Ovary (tissue), 9 donors: ENCODE measurements around the gene CCL7. TPM values are rescaled to one million over a fixed set of nuclear protein-coding genes. Genes with fewer than 3 reads are reported as not detected.
A peak's percentile ranks its signal among the peaks of the same experiment; 100 is the strongest.

ENCODE experiments used
- DNase-seq, 5 donors: peaks; one replicate each; pipeline ENCODE4 v3.0.0-alpha.2; 2019 to 2020
- H3K27ac ChIP-seq, 2 donors: fragments of 200-600 bp; one replicate each; pipeline versions ENCODE4 v1.5.1 to v1.8.0; 2019 to 2022
- H3K27me3 ChIP-seq: fragments of 200-600 bp; one replicate; pipeline ENCODE4 v1.8.0; 2022
- H3K36me3 ChIP-seq: fragments of 200-600 bp; sonication (generic); one replicate; pipeline ENCODE4 v1.5.1; 2019
- H3K4me1 ChIP-seq: one replicate; pipeline ENCODE4 v1.8.1; 2013; ENCODE audit warnings: mild to moderate bottlenecking, moderate library complexity; ENCODE audit not compliant: insufficient read depth
- H3K4me3 ChIP-seq: fragments of 200-600 bp; sonication (generic); one replicate; pipeline ENCODE4 v1.5.1; 2017
- H3K9me3 ChIP-seq, 2 donors: fragments of 200-600 bp in 1 of 2; sonication (generic) in 1 of 2; one replicate each; pipeline versions ENCODE4 v1.5.1 to v1.8.1; 2013 to 2019; ENCODE audit warnings: mild to moderate bottlenecking in 1 of 2, moderate library complexity in 1 of 2
- CTCF ChIP-seq, 3 donors: fragments of 450-650 bp in 2 of 3; fragments of 200-600 bp in 1 of 3; IDR thresholded peaks; one replicate each; pipeline versions ENCODE4 v1.5.1 to v1.8.0; 2016 to 2022; ENCODE audit warnings: antibody characterized with exemption in 3 of 3, mild to moderate bottlenecking in 1 of 3
- EP300 ChIP-seq: sonication (generic); formaldehyde crosslinking; IDR thresholded peaks from one replicate; pipeline ENCODE4 v1.6.1; 2017; ENCODE audit warnings: antibody characterized with exemption
- POLR2A ChIP-seq: fragments of 450-650 bp; IDR thresholded peaks from one replicate; pipeline ENCODE4 v1.6.1; 2017; ENCODE audit warnings: antibody characterized with exemption, mild to moderate bottlenecking, moderate library complexity
- WGBS, 3 donors: extraction: QIAGEN DNeasy Blood & Tissue Kit in 1 of 3; methylation state at CpG; one replicate each; pipeline versions ENCODE4 v1.1.5 to v1.1.7; 2013 to 2017; 5-methylcytosine and 5-hydroxymethylcytosine counted together
- intact Hi-C, 4 donors: fragments of 100-400 bp; cut with DNase I; formaldehyde crosslinking; loops; one replicate each; pipeline versions ENCODE4 v1.11.0 to v1.15.1; 2022 to 2023
- polyA plus RNA-seq, 2 donors: library from polyadenylated mRNA; stranded (reverse); fragments of 200-250 nt in 1 of 2; fragments of 350-450 nt in 1 of 2; fragmentation: Illumina TruSeq in 1 of 2; extraction: RNeasy Lipid Tissue Mini Kit (QIAGEN cat#74804) in 1 of 2; gene quantifications; one replicate each; pipeline ENCODE4 v1.2.3, GENCODE V29; 2013 to 2014
- total RNA-seq, 7 donors: library from RNA; depleted of rRNA in 2 of 7; stranded (reverse); fragments of >200 nt in 2 of 7; fragmentation: NEBNext Ultra II Directional in 3 of 7; extraction: Animal tissue kit (Norgen Biotek cat#: 25700) in 3 of 7; gene quantifications; one replicate each; pipeline versions ENCODE4 v1.1.0 to v1.2.4, GENCODE V29; 2016 to 2023
- donor health status: DM: no; HTN: no; CAD: no; lungs with moderate emphysema.
- donor health status: DM: no; HTN: no; CAD: no.
- donor health status: Bipolar disorder and iron deficiency.
- donor health status: DM: yes; HTN: yes; CAD: no.
- donor health status: DM: no; HTN: no; CAD: no.
- donor health status: DM: yes; HTN: yes; CAD: no.

The CCL7 gene
- total and polyA plus RNA-seq, 9 donors = 0.46 TPM; not detected in 8

- Histone ChIP-seq H3K27ac (no peak overlapping the region), H3K4me1 (peaks cover 16% of the 10 kb centered on the region), H3K36me3 (no peaks in the 10 kb centered on the region), H3K9me3 (no peaks in the 10 kb centered on the region), H3K4me3 (no peak overlapping the region), H3K27me3 (no peaks in the 10 kb centered on the region)
- DNase-seq = peak in 1 of 5 donors; percentile 13
- intact Hi-C loops = loop anchor here in 1 of 4 donors (10.0 kb wide), 1 partner anchor 863 kb away; the partner anchor contains the start of gene RAD51D
- WGBS, 3 donors = 9 to 13% (median 12%) methylated on average over 5 of the region's 5 CpGs
- no peak for TF ChIP-seq EP300
- TF ChIP-seq CTCF (IDR thresholded peaks at IDR 0.05) = no peak
- no peak for TF ChIP-seq POLR2A
These were observed 18.0 kb upstream of the CCL7 start for GRCh38 chr17:34252095-34252443.

- TF ChIP-seq EP300 (peak; percentile 22), POLR2A (no peak), CTCF (IDR thresholded peaks at IDR 0.05) (no peak)
- DNase-seq = peak; percentile 88 to 95 (median 89)
- Histone ChIP-seq H3K4me1 (peaks cover 16% of the 10 kb centered on the region), H3K4me3 (no peak overlapping the region), H3K27ac (no peak overlapping the region), H3K36me3 (no peaks in the 10 kb centered on the region), H3K9me3 (no peaks in the 10 kb centered on the region), H3K27me3 (no peaks in the 10 kb centered on the region)
- 0 to 2% (median 1%) methylated on average over 6 of the region's 6 CpGs for WGBS, 3 donors
- intact Hi-C loops = loop anchor here in 1 of 4 donors (10.0 kb wide), 1 partner anchor 862 kb away; the partner anchor contains the start of gene RAD51D
These were observed 17.4 kb upstream of the CCL7 start for GRCh38 chr17:34252444-34253138.

GRCh38 chr17:34253139-34253525 lies 16.9 kb upstream of the CCL7 start:
- H3K36me3 ChIP-seq = no peaks in the 10 kb centered on the region
- intact Hi-C loops = loop anchor here in 1 of 4 donors (10.0 kb wide), 1 partner anchor 862 kb away; the partner anchor contains the start of gene RAD51D
- no peak overlapping the region for H3K27ac ChIP-seq
- H3K9me3 ChIP-seq = no peaks in the 10 kb centered on the region
- peaks cover 15% of the 10 kb centered on the region for H3K4me1 ChIP-seq
- WGBS, 3 donors = 67 to 79% (median 79%) methylated on average over 3 of the region's 3 CpGs
- TF ChIP-seq CTCF (IDR thresholded peaks at IDR 0.05) (no peak), POLR2A (no peak), EP300 (no peak)
- H3K27me3 ChIP-seq = no peaks in the 10 kb centered on the region
- no peak overlapping the region for H3K4me3 ChIP-seq
- DNase-seq = no peak

GRCh38 chr17:34254146-34254545 lies 15.9 kb upstream of the CCL7 start:
- no peak overlapping the region for H3K4me3 ChIP-seq
- no peak overlapping the region for H3K27ac ChIP-seq
- intact Hi-C loops = loop anchor here in 1 of 4 donors (10.0 kb wide), 1 partner anchor 861 kb away; the partner anchor contains the start of gene RAD51D
- no peaks in the 10 kb centered on the region for H3K9me3 ChIP-seq
- no peak for DNase-seq
- TF ChIP-seq CTCF (IDR thresholded peaks at IDR 0.05) (no peak), EP300 (no peak)
- 3 to 26% (median 9%) methylated on average over 3 of the region's 3 CpGs for WGBS, 3 donors
- no peaks in the 10 kb centered on the region for H3K36me3 ChIP-seq
- no peaks in the 10 kb centered on the region for H3K27me3 ChIP-seq
- peaks cover 15% of the 10 kb centered on the region for H3K4me1 ChIP-seq
